Activated CD8-positive, alpha-beta T cell treated with anti-CD3 and anti-CD28 coated beads for 36 hours (primary cell): Measurements from ENCODE around the gene GABRA5. TPM values are rescaled to one million over a fixed set of nuclear protein-coding genes. Genes with fewer than 3 reads are reported as not detected.

Source experiments
- ATAC-seq: fragments of 200-7000 bp; cut with Tn5 transposase; one replicate; pipeline ENCODE4 v1.10.0; 2021; ENCODE audit warnings: mild to moderate bottlenecking, moderate library complexity
- CTCF ChIA-PET: fragments of 350-600 bp; sonication (Branson Sonifier 250); formaldehyde crosslinking; loops from one replicate; lab custom pipeline; 2021; ENCODE audit warnings: antibody characterized with exemption; lab: Charles Lee
- POLR2A ChIA-PET: fragments of 350-600 bp; sonication (Branson Sonifier 250); formaldehyde crosslinking; loops from one replicate; lab custom pipeline; 2021; ENCODE audit warnings: antibody characterized with exemption; lab: Charles Lee
- DNase-seq: peaks from one replicate; pipeline ENCODE4 v3.0.0-alpha.2; 2020
- H3K27ac Mint-ChIP-seq: one replicate; pipeline ENCODE4 v1.8.0; 2021; ENCODE audit warnings: mild to moderate bottlenecking, mixed read lengths
- H3K27me3 Mint-ChIP-seq: one replicate; pipeline ENCODE4 v1.8.0; 2021; ENCODE audit warnings: mixed read lengths
- H3K36me3 Mint-ChIP-seq: one replicate; pipeline ENCODE4 v1.8.0; 2021; ENCODE audit warnings: low read depth, mixed read lengths
- H3K4me1 Mint-ChIP-seq: one replicate; pipeline ENCODE4 v1.8.0; 2021; ENCODE audit warnings: low read depth, mixed read lengths
- H3K4me3 Mint-ChIP-seq: one replicate; pipeline ENCODE4 v1.8.0; 2021; ENCODE audit warnings: mild to moderate bottlenecking, moderate library complexity, mixed read lengths
- H3K9me3 Mint-ChIP-seq: one replicate; pipeline ENCODE4 v1.8.0; 2021; ENCODE audit warnings: mixed read lengths
- CTCF ChIP-seq: fragments of 200-600 bp; IDR thresholded peaks from one replicate; pipeline ENCODE4 v1.8.0; 2022; ENCODE audit warnings: antibody characterized with exemption, mild to moderate bottlenecking
- intact Hi-C: fragments of 100-400 bp; cut with micrococcal nuclease; formaldehyde crosslinking; loops from one replicate; pipeline ENCODE4 v1.10.0; 2022
- total RNA-seq, 2 experiments: library from RNA; stranded (reverse); gene quantifications; one replicate each; pipeline ENCODE4 v1.2.3, GENCODE V29; 2021

GABRA5 gene
- total RNA-seq, 2 experiments from 2014 or later, result not detected

GRCh38 chr15:26971271-26972018, 104.6 kb downstream of the GABRA5 start:
- no peaks in the 10 kb centered on the region for H3K9me3 Mint-ChIP-seq
- TF ChIP-seq CTCF, result no peak
- H3K27me3 Mint-ChIP-seq, result peaks cover 20% of the 10 kb centered on the region
- ChIA-PET POLR2A (no interaction called here), CTCF (no interaction called here)
- H3K4me1 Mint-ChIP-seq, result no peaks in the 10 kb centered on the region
- H3K36me3 Mint-ChIP-seq, result no peaks in the 10 kb centered on the region
- intact Hi-C loops, result no loop called here
- DNase-seq, result no peak
- ATAC-seq, result no peak
- no peak overlapping the region for H3K27ac Mint-ChIP-seq
- H3K4me3 Mint-ChIP-seq, result no peak overlapping the region

- POLR2A ChIA-PET, result no interaction called here
- DNase-seq (no peak), ATAC-seq (no peak)
- Mint-ChIP-seq H3K27me3 (peaks cover 20% of the 10 kb centered on the region), H3K4me3 (no peak overlapping the region), H3K36me3 (no peaks in the 10 kb centered on the region), H3K4me1 (no peaks in the 10 kb centered on the region), H3K27ac (no peak overlapping the region), H3K9me3 (no peaks in the 10 kb centered on the region)
- no peak for TF ChIP-seq CTCF
- CTCF ChIA-PET, result no interaction called here
- intact Hi-C loops, result no loop called here
Measured at GRCh38 chr15:26972636-26973035, 105.8 kb downstream of the GABRA5 start.

- ATAC-seq (no peak), DNase-seq (no peak)
- intact Hi-C loops, result no loop called here
- ChIA-PET POLR2A (interaction anchor here (1.2 kb wide), 1 partner anchor 62 kb away, joined by 5 read pairs; no protein-coding TSS in a partner anchor), CTCF (no interaction called here)
- Mint-ChIP-seq H3K27me3 (peaks cover 16% of the 10 kb centered on the region), H3K4me3 (no peak overlapping the region), H3K27ac (no peak overlapping the region), H3K4me1 (no peaks in the 10 kb centered on the region), H3K9me3 (no peaks in the 10 kb centered on the region), H3K36me3 (no peaks in the 10 kb centered on the region)
- TF ChIP-seq CTCF, result no peak
Measured at GRCh38 chr15:26974120-26974780, 107.4 kb downstream of the GABRA5 start.

- no peak overlapping the region for H3K4me3 Mint-ChIP-seq
- CTCF ChIA-PET, result no interaction called here
- POLR2A ChIA-PET, result no interaction called here
- no peaks in the 10 kb centered on the region for H3K27me3 Mint-ChIP-seq
- no peaks in the 10 kb centered on the region for H3K9me3 Mint-ChIP-seq
- no peak overlapping the region for H3K27ac Mint-ChIP-seq
- no peaks in the 10 kb centered on the region for H3K36me3 Mint-ChIP-seq
- TF ChIP-seq CTCF, result no peak
- no peaks in the 10 kb centered on the region for H3K4me1 Mint-ChIP-seq
- no peak for ATAC-seq
- intact Hi-C loops, result no loop called here
- DNase-seq, result no peak
Measured at GRCh38 chr15:26981492-26981891, 114.6 kb downstream of the GABRA5 start.

- POLR2A ChIA-PET, result no interaction called here
Measured at GRCh38 chr15:26983822-26984221, 117.0 kb downstream of the GABRA5 start.

More at GRCh38 chr15:26983822-26984221, 117.0 kb downstream of the GABRA5 start:
- CTCF ChIA-PET, result interaction anchor here (1.2 kb wide), 1 partner anchor 33 kb away, joined by 3 read pairs; no protein-coding TSS in a partner anchor
- H3K36me3 Mint-ChIP-seq, result no peaks in the 10 kb centered on the region
- no peak for TF ChIP-seq CTCF
- ATAC-seq (no peak), DNase-seq (peak; percentile 4)
- intact Hi-C loops, result no loop called here
- no peaks in the 10 kb centered on the region for H3K4me1 Mint-ChIP-seq
- no peaks in the 10 kb centered on the region for H3K27me3 Mint-ChIP-seq
- H3K4me3 Mint-ChIP-seq, result no peak overlapping the region
- H3K27ac Mint-ChIP-seq, result no peak overlapping the region
- H3K9me3 Mint-ChIP-seq, result no peaks in the 10 kb centered on the region
